ENCODE results near the gene NDST1.

NDST1 gene

GRCh38 chr5:150497989-150498317 lies 10.0 kb upstream of the NDST1 start:
- no peak for DNase-seq (ENCODE audit: extremely low spot score)
- ChIA-PET POLR2A (interaction anchor here (1.7 to 2.0 kb wide), 2 partner anchors 13 to 48 kb away, joined by 4 to 8 read pairs; partner anchors contain the start of gene RPS14), CTCF (interaction anchor here (0.6 to 1.8 kb wide), 3 partner anchors 12 to 27 kb away, joined by 3 to 4 read pairs (median 4); no protein-coding TSS in a partner anchor)
- TF ChIP-seq ELF4 (IDR thresholded peaks at IDR 0.05): no peak
- TF ChIP-seq LEF1 (IDR thresholded peaks at IDR 0.05; ENCODE audit: borderline replicate concordance): no peak
- TF ChIP-seq BHLHE40 (IDR thresholded peaks at IDR 0.05; ENCODE audit: borderline replicate concordance): no peak
- TF ChIP-seq SUZ12 (IDR thresholded peaks at IDR 0.05): no peak
- TF ChIP-seq SP1 (IDR thresholded peaks at IDR 0.05): no peak
- no peak for TF ChIP-seq FOXK2 (IDR thresholded peaks at IDR 0.05)
- no peak for TF ChIP-seq FOXM1 (IDR thresholded peaks at IDR 0.05; ENCODE audit: borderline replicate concordance)
- no peak for TF ChIP-seq L3MBTL2 (conservative IDR thresholded peaks at IDR 0.05)

GRCh38 chr5:150498501-150498900 lies 9.4 kb upstream of the NDST1 start:
- ChIA-PET CTCF (interaction anchor here (0.6 to 1.8 kb wide), 3 partner anchors 12 to 26 kb away, joined by 3 to 4 read pairs (median 4); no protein-coding TSS in a partner anchor), POLR2A (interaction anchor here (1.7 to 2.0 kb wide), 2 partner anchors 13 to 49 kb away, joined by 4 to 8 read pairs; partner anchors contain the start of gene RPS14)
- no peak for TF ChIP-seq PKNOX1 (IDR thresholded peaks at IDR 0.05)
- TF ChIP-seq ELF4 (IDR thresholded peaks at IDR 0.05): no peak
- no peak for TF ChIP-seq BHLHE40 (IDR thresholded peaks at IDR 0.05; ENCODE audit: borderline replicate concordance)
- TF ChIP-seq SUZ12 (IDR thresholded peaks at IDR 0.05): no peak
- no peak for TF ChIP-seq CTBP1 (IDR thresholded peaks at IDR 0.05; ENCODE audit: borderline replicate concordance)
- DNase-seq (ENCODE audit: extremely low spot score): no peak

GRCh38 chr5:150498971-150499370 lies 9.0 kb upstream of the NDST1 start:
- no peak for DNase-seq (ENCODE audit: extremely low spot score)
- ChIA-PET POLR2A (interaction anchor here (1.7 kb wide), 1 partner anchor 14 kb away, joined by 4 read pairs; no protein-coding TSS in a partner anchor), CTCF (interaction anchor here (0.6 to 1.4 kb wide), 2 partner anchors 10 to 833 kb away, joined by 3 read pairs; no protein-coding TSS in a partner anchor)
- TF ChIP-seq LEF1 (IDR thresholded peaks at IDR 0.05; ENCODE audit: borderline replicate concordance): no peak
- no peak for TF ChIP-seq FOXK2 (IDR thresholded peaks at IDR 0.05)

GRCh38 chr5:150499437-150499956 lies 8.4 kb upstream of the NDST1 start:
- ChIA-PET CTCF (interaction anchor here (0.6 to 1.4 kb wide), 3 partner anchors 9 to 834 kb away, joined by 3 read pairs; no protein-coding TSS in a partner anchor), POLR2A (interaction anchor here (1.7 kb wide), 1 partner anchor 14 kb away, joined by 4 read pairs; no protein-coding TSS in a partner anchor)
- TF ChIP-seq NFRKB (IDR thresholded peaks at IDR 0.05): no peak
- no peak for TF ChIP-seq L3MBTL2 (conservative IDR thresholded peaks at IDR 0.05)
- no peak for TF ChIP-seq FOXM1 (IDR thresholded peaks at IDR 0.05; ENCODE audit: borderline replicate concordance)
- no peak for TF ChIP-seq CTBP1 (IDR thresholded peaks at IDR 0.05; ENCODE audit: borderline replicate concordance)
- no peak for TF ChIP-seq ZNF384 (IDR thresholded peaks at IDR 0.05)
- TF ChIP-seq ELF4 (IDR thresholded peaks at IDR 0.05): no peak
- TF ChIP-seq TARDBP (IDR thresholded peaks at IDR 0.05): no peak
- TF ChIP-seq FOXK2 (IDR thresholded peaks at IDR 0.05): no peak
- TF ChIP-seq SUZ12 (IDR thresholded peaks at IDR 0.05): no peak
- TF ChIP-seq SP1 (IDR thresholded peaks at IDR 0.05): no peak
- TF ChIP-seq ARNT (IDR thresholded peaks at IDR 0.05): no peak
- no peak for TF ChIP-seq LEF1 (IDR thresholded peaks at IDR 0.05; ENCODE audit: borderline replicate concordance)
- TF ChIP-seq PKNOX1 (IDR thresholded peaks at IDR 0.05): no peak
- TF ChIP-seq BHLHE40 (IDR thresholded peaks at IDR 0.05; ENCODE audit: borderline replicate concordance): no peak
- no peak for DNase-seq (ENCODE audit: extremely low spot score)

GRCh38 chr5:150500328-150500841 lies 7.5 kb upstream of the NDST1 start:
- ChIA-PET POLR2A (no interaction called here), CTCF (interaction anchor here (1.4 kb wide), 1 partner anchor 8 kb away, joined by 3 read pairs; no protein-coding TSS in a partner anchor)
- no peak for TF ChIP-seq ZNF384 (IDR thresholded peaks at IDR 0.05)
- no peak for TF ChIP-seq ARNT (IDR thresholded peaks at IDR 0.05)
- TF ChIP-seq BHLHE40 (IDR thresholded peaks at IDR 0.05; ENCODE audit: borderline replicate concordance): no peak
- TF ChIP-seq NFRKB (IDR thresholded peaks at IDR 0.05): no peak
- no peak for TF ChIP-seq SP1 (IDR thresholded peaks at IDR 0.05)
- no peak for DNase-seq (ENCODE audit: extremely low spot score)

- POLR2A ChIA-PET: no interaction called here
- TF ChIP-seq NFRKB (IDR thresholded peaks at IDR 0.05) (no peak), SUZ12 (IDR thresholded peaks at IDR 0.05) (no peak), CTBP1 (IDR thresholded peaks at IDR 0.05; ENCODE audit: borderline replicate concordance) (no peak), HDGF (IDR thresholded peaks at IDR 0.05; ENCODE audit: borderline replicate concordance) (no peak), FOXK2 (IDR thresholded peaks at IDR 0.05) (no peak), FOXM1 (IDR thresholded peaks at IDR 0.05; ENCODE audit: borderline replicate concordance) (no peak), BHLHE40 (IDR thresholded peaks at IDR 0.05; ENCODE audit: borderline replicate concordance) (no peak), TARDBP (IDR thresholded peaks at IDR 0.05) (no peak), SP1 (IDR thresholded peaks at IDR 0.05) (no peak), L3MBTL2 (conservative IDR thresholded peaks at IDR 0.05) (no peak)
- DNase-seq (ENCODE audit: extremely low spot score): no peak
- CTCF ChIA-PET: no interaction called here
Measured at GRCh38 chr5:150500905-150501304, 7.0 kb upstream of the NDST1 start.

GRCh38 chr5:150502106-150502505 lies 5.8 kb upstream of the NDST1 start:
- CTCF ChIA-PET: no interaction called here
- TF ChIP-seq ELF4 (IDR thresholded peaks at IDR 0.05) (no peak), FOXK2 (IDR thresholded peaks at IDR 0.05) (no peak), BHLHE40 (IDR thresholded peaks at IDR 0.05; ENCODE audit: borderline replicate concordance) (no peak), L3MBTL2 (conservative IDR thresholded peaks at IDR 0.05) (no peak), HDGF (IDR thresholded peaks at IDR 0.05; ENCODE audit: borderline replicate concordance) (no peak), SP1 (IDR thresholded peaks at IDR 0.05) (no peak), FOXA1 (IDR thresholded peaks at IDR 0.05) (no peak), FOXM1 (IDR thresholded peaks at IDR 0.05; ENCODE audit: borderline replicate concordance) (no peak), ZNF384 (IDR thresholded peaks at IDR 0.05) (no peak), PKNOX1 (IDR thresholded peaks at IDR 0.05) (no peak), ARNT (IDR thresholded peaks at IDR 0.05) (no peak), NFRKB (IDR thresholded peaks at IDR 0.05) (no peak), CTBP1 (IDR thresholded peaks at IDR 0.05; ENCODE audit: borderline replicate concordance) (no peak), TARDBP (IDR thresholded peaks at IDR 0.05) (no peak), LEF1 (IDR thresholded peaks at IDR 0.05; ENCODE audit: borderline replicate concordance) (no peak), SUZ12 (IDR thresholded peaks at IDR 0.05) (no peak)
- no peak for DNase-seq (ENCODE audit: extremely low spot score)
- POLR2A ChIA-PET: no interaction called here

All from HEK293T (cell line).